ENCODE data around the gene MAML2.

DNA sequence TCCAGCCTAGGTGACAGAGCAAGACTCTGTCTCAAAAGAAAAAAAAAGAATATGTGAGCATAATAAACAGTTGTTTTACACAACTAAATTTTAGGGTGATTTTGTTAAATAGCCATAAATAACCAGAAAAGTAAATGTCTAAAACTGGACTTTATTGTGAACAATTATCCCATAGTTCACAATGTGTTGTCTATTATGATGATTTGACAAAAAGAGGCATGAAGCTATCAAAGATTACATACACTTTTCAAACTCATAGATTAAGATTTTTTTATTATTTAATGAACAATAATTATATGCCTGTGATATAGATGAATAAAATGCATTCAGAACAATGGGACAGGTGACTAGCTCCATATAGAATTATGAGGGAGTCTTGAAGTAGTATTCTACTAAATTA, 392.1 kb downstream of the MAML2 start:
- TF ChIP-seq, protein P1, sequence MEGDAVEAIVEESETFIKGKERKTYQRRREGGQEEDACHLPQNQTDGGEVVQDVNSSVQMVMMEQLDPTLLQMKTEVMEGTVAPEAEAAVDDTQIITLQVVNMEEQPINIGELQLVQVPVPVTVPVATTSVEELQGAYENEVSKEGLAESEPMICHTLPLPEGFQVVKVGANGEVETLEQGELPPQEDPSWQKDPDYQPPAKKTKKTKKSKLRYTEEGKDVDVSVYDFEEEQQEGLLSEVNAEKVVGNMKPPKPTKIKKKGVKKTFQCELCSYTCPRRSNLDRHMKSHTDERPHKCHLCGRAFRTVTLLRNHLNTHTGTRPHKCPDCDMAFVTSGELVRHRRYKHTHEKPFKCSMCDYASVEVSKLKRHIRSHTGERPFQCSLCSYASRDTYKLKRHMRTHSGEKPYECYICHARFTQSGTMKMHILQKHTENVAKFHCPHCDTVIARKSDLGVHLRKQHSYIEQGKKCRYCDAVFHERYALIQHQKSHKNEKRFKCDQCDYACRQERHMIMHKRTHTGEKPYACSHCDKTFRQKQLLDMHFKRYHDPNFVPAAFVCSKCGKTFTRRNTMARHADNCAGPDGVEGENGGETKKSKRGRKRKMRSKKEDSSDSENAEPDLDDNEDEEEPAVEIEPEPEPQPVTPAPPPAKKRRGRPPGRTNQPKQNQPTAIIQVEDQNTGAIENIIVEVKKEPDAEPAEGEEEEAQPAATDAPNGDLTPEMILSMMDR (IDR thresholded peaks at IDR 0.05), result no peak
- TF ChIP-seq POLR2A (IDR thresholded peaks at IDR 0.05), result no peak
